ENCODE results near the gene PCBP3.

DNA sequence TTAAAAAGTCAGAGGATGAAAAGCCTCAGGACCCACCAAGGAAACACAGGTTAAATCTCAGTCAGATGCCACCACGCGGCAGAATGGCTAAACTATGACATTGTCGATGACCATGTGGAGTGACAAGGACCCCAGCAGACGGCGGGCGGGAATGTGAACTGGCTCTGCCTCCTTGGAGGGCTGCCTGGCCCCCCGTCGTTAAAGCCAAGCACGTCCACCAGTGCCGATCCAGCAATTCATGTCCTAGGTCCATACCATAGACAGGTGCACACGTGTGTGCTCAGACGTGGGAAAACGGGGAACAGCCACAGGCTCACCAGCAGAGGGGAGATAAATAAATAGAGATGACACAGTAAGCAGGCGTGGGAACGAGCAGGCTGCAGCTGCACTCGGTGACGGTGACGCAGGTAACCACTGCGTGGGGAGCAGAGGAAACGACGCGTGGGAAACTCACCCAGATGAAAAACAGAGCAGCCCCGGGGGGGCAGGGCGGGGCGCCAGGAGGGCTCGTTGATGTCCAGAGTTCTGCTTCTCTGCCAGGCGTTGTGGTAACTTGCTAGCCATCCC, 28.3 kb upstream of the PCBP3 start:
- TF ChIP-seq POLR2A (IDR thresholded peaks at IDR 0.05), result no peak
- TF ChIP-seq, protein P1, sequence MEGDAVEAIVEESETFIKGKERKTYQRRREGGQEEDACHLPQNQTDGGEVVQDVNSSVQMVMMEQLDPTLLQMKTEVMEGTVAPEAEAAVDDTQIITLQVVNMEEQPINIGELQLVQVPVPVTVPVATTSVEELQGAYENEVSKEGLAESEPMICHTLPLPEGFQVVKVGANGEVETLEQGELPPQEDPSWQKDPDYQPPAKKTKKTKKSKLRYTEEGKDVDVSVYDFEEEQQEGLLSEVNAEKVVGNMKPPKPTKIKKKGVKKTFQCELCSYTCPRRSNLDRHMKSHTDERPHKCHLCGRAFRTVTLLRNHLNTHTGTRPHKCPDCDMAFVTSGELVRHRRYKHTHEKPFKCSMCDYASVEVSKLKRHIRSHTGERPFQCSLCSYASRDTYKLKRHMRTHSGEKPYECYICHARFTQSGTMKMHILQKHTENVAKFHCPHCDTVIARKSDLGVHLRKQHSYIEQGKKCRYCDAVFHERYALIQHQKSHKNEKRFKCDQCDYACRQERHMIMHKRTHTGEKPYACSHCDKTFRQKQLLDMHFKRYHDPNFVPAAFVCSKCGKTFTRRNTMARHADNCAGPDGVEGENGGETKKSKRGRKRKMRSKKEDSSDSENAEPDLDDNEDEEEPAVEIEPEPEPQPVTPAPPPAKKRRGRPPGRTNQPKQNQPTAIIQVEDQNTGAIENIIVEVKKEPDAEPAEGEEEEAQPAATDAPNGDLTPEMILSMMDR (IDR thresholded peaks at IDR 0.05), result no peak
